Keratinocyte (primary cell): ENCODE data around the gene VSIR.

Source experiments
- EZH2 ChIP-seq: IDR thresholded peaks from one replicate; pipeline ENCODE4 v1.6.1; 2012; ENCODE audit warnings: inconsistent platforms, mild to moderate bottlenecking, low read length, moderate library complexity
- TF ChIP-seq, protein P1 (sequence below), 3 experiments: IDR thresholded peaks in 1 of 3; conservative IDR thresholded peaks in 1 of 3; optimal IDR thresholded peaks in 1 of 3; 2 replicates in 2 of 3; 3 replicates in 1 of 3; pipeline versions ENCODE3 to v1.5.1; 2011; ENCODE audit warnings: low read length in 3 of 3, mild to moderate bottlenecking in 3 of 3, moderate library complexity in 2 of 3, control low read depth in 1 of 3, inconsistent platforms in 1 of 3; ENCODE audit not compliant: insufficient read depth in 2 of 3; ENCODE audit errors: extremely low read depth in 1 of 3

DNA sequence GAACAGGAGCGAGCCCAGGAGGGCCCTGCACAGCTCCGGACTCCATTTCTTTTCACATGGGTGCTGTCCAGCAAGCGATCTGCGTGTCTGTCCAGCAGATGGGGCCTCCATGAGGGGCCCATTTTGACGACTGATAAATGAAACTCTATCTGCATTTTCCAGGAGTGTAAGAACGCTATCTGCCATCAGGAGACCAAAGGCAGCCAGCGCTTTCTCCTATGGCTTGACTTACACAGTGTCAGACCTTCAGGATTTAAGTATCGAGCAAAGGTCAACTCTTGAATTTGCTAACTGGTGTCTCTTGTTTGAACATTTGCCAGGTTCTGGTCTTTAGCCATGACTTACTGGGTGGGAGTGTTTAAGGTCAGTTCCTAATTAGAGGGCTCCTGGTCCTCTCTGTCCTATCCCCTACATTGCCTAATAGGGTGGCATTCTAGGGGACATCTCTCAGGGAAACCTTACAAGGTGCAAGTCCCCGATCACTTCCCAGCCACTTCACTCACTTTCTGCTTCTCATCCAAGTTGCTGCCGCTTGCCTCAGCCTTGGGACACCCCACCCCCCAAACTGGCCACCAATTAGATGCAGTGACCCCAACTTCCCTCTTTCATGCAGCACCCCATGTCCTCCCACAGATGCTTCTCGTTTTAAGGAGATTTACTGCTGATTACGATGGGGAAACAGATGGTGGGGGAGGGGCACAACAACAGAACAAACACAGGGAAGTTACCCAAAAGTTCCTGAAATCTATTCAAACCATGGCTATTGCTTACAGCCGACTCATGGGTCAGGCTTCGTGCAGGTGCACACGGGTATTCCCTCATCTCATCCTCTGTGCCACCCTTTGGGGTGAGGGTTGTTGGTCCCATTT lies 20.0 kb downstream of the VSIR start:
- no peak for TF ChIP-seq EZH2
- TF ChIP-seq, protein P1, sequence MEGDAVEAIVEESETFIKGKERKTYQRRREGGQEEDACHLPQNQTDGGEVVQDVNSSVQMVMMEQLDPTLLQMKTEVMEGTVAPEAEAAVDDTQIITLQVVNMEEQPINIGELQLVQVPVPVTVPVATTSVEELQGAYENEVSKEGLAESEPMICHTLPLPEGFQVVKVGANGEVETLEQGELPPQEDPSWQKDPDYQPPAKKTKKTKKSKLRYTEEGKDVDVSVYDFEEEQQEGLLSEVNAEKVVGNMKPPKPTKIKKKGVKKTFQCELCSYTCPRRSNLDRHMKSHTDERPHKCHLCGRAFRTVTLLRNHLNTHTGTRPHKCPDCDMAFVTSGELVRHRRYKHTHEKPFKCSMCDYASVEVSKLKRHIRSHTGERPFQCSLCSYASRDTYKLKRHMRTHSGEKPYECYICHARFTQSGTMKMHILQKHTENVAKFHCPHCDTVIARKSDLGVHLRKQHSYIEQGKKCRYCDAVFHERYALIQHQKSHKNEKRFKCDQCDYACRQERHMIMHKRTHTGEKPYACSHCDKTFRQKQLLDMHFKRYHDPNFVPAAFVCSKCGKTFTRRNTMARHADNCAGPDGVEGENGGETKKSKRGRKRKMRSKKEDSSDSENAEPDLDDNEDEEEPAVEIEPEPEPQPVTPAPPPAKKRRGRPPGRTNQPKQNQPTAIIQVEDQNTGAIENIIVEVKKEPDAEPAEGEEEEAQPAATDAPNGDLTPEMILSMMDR (optimal IDR thresholded peaks at IDR 0.05 in 1 of 3, IDR thresholded peaks at IDR 0.05 in 1 of 3, conservative IDR thresholded peaks at IDR 0.05 in 1 of 3; ENCODE audit: extremely low read depth in 1 of 3, insufficient read depth in 2 of 3, low read length in 3 of 3) = no peak
